Iris pigment epithelial cell (primary cell): Measurements from ENCODE around the gene CREB3L4.

Source experiments
- DNase-seq: peaks from one replicate; pipeline ENCODE4 v3.0.0-alpha.2; 2011; ENCODE audit warnings: low read depth

Gene CREB3L4

GRCh38 chr1:153967107-153967999, at the start of gene CREB3L4:
Gene CREB3L4, plus strand, starts transcription at chr1:153967902. Its CDS starts 624 bp downstream, at chr1:153968526.
- peak; percentile 99 for DNase-seq

- peak; percentile 43 for DNase-seq
These were observed 47.5 kb upstream of the CREB3L4 start for GRCh38 chr1:153919876-153920852.

GRCh38 chr1:153921080-153921802, 46.5 kb upstream of the CREB3L4 start:
- DNase-seq, result no peak

- peak; percentile 7 for DNase-seq
These were observed 46.0 kb upstream of the CREB3L4 start for GRCh38 chr1:153921803-153922075.

- peak; percentile 12 for DNase-seq
These were observed 45.4 kb upstream of the CREB3L4 start for GRCh38 chr1:153922076-153922971.

GRCh38 chr1:153922972-153923925, 44.5 kb upstream of the CREB3L4 start, which contains the start of gene GATAD2B:
Gene GATAD2B, minus strand, starts transcription at chr1:153922972. Its CDS starts 94,625 bp downstream, at chr1:153828347.
- DNase-seq, result peak; percentile 100

GRCh38 chr1:153926405-153926804, 41.3 kb upstream of the CREB3L4 start:
- no peak for DNase-seq

- no peak for DNase-seq
These were observed 39.5 kb upstream of the CREB3L4 start for GRCh38 chr1:153928245-153928644.

- DNase-seq, result no peak
These were observed 38.8 kb upstream of the CREB3L4 start for GRCh38 chr1:153928791-153929341.

- no peak for DNase-seq
These were observed 38.3 kb upstream of the CREB3L4 start for GRCh38 chr1:153929426-153929825.

- DNase-seq, result no peak
These were observed 37.4 kb upstream of the CREB3L4 start for GRCh38 chr1:153929981-153930948.

GRCh38 chr1:153932156-153933131, 35.3 kb upstream of the CREB3L4 start:
- no peak for DNase-seq

GRCh38 chr1:153933430-153933829, 34.3 kb upstream of the CREB3L4 start:
- no peak for DNase-seq

GRCh38 chr1:153933955-153934354, 33.7 kb upstream of the CREB3L4 start:
- DNase-seq, result no peak

- no peak for DNase-seq
These were observed 33.0 kb upstream of the CREB3L4 start for GRCh38 chr1:153934746-153935145.

GRCh38 chr1:153936011-153936802, 31.5 kb upstream of the CREB3L4 start:
- DNase-seq, result no peak
